Stimulated activated CD4-positive, alpha-beta T cell treated with anti-CD3 and anti-CD28 coated beads, TNF-alpha, amount 100 ng/mL, for 4 hours (primary cell): ENCODE results near the gene DMAC1.

Experiments used
- DNase-seq, 3 experiments: peaks; one replicate each; pipeline ENCODE4 v3.0.0-alpha.2; 2020; ENCODE audit warnings: low read depth in 3 of 3

Gene DMAC1

DNA sequence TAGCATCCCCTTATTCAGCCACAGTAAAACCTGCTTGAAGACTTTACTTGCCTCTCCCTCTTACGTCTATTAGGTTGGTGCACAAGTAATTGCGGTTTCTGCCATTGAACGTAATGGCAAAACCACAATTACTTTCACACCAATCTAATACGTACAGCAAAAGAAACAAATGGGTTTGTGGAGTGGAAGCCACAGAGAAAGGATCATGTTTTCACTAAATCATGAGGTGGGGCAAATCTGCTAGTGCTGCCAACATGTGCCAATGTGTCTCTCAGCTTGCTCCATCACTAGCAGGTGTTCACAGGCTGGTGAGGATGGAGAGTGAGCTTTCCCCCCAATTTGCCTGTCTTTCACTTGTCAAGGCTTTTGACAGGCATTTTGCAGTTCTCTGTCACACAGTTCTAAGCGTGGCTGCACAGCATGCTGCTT lies 15.9 kb downstream of the DMAC1 start:
- no peak for DNase-seq

DNA sequence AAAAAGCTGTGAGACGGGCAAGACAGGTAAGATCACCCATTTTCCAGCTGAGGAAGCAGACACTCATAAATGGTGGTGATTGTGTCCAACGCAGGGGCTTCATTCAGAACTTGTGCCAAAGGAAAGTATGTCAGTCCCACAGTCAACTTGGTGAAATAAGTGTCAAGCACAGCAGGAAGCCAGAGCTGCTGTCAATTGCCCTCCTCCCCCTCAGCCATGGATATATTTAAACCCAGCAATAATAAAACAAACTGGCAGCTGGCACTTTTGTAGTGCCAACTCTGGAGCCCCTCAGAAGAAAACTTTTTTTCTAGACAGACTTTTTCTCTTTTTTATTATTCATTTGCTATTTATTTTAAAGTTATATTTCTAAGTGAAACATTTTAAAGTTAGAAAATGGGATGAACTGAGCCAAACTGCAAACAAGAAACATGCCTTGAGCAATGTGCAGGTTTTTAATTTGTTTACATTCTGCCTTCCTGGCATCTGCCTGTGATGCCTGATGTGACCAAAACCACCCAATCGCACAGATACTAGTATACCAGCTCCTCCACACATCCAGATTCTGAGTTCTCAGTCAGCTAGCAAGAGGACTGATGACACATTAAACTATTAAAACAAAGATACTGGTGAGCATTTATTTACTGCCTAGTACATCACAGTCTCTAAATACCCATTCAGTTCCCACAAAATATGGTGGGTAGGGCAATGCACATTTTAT lies 17.0 kb downstream of the DMAC1 start:
- no peak for DNase-seq

DNA sequence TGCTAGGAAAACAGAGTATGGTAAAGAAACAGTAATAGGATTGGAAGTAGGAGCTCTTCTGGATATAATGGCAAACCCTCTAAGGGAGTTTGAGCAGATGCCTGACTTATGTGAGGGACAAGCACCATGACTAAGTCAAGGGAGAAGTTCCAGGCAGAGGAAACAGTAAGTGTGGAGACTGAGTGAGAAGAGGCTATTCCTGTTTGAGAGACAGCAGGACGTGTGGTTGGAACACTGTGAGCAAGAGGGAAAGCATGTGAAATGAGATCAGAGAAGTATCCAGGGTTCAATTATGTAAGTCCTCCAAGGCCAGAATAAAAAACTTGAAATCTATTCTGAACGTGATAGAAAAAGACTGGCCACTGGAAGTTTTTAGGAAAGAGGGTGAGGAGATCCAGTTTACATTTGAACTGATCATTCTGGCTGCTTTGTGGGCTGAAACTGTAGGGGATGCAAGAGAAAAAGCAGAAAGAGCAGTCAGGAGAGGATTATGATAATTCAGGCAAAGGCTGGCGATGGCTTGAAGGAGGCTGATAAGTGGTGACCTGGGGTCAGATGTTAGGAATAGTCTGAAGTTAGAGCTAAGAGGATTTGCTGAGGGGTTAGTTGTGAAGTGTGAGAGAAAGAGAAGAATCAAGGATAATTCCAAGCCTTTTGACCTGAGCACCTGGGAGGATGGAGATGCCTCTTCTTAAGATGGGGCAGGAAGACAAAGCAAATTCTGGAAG lies 19.2 kb downstream of the DMAC1 start:
- no peak for DNase-seq

DNA sequence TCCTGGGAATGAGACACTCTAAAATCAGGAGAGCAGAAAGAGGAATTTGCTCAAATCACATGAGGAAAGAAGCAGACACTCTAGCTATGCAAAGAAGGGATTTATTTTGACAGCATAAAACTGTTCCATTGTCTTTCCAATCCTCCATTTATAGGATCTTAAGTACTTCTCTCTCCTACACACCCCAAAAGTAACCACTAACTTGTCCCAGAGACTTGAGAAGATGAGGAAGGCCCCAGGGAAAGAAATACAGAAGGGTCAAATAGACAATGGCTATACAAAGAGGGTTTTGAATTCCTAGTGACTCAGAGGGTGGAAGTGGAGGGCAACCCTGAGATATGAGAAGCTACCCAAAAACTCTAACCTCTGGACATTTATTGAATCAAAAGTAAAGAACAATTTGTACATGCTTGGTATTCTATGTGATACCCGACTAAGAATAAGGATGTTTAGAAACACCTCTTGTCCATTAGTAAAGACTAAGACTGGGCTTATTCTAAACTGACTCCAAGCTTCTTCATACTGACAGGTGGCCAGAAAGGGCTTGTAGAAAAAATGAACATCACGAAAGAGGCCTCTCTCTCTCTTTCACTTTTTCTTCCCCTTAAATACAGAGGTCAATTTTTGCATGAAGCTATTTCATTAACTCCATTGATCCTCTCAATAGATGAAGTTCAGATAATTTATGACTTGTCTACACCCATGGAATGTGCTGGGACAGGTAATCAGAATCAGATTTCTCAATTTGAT lies 20.6 kb downstream of the DMAC1 start:
- DNase-seq = no peak

DNA sequence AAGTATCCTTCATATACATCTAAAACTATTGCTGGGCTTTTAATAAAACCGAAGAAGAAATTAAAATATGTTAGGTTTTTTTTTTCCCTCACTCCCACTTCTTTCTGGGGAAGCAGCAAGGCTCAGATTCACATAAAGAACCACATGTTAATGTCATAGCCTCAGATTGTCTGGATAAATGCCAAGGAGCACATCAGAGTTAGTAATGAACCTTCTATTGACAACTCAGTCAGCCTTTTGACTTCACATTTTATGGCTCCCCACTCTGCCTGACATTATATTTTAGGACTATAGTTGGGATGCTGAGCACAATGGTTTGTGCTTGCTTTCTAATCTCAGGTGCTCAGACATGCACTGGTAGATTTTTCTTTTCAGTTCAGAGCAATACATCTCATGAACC lies 21.8 kb downstream of the DMAC1 start:
- no peak for DNase-seq

DNA sequence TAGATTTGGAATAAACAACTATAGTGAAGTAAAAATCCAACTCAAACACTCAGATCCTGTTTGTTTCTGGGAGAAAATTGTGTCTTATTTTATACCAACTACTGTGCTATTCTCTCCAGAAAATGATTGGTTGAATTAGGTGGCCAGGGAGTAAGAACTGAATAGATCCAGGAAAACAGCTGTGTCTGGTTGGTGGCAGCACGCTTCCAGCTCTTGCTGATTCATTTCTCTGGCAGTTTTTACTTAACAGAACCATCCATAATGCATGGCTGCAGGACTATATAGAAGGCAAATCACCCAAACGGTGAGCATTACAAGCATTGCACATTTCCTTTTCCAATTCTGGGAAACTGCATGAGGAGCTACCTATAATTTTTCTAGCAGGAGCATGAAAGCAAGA lies 29.5 kb downstream of the DMAC1 start:
- DNase-seq = no peak

DNA sequence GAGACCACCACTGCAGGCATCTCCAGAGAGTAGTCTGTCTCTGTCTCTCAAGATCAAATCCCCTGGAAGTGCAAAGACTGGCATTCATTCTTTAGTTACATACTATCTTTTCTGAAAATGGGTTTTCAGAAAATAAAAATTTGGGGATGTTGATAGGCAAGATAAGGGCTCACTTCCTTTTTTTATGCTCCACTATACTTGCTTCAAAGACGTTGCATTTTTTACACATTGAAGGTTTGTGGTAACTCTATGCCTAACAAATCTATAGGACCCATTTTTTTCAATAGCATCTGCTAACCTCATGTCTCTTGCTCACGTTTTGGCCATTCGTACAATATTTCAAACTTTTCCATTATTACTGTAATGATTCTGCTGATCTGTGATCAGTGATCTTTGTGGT lies 37.0 kb downstream of the DMAC1 start:
- no peak for DNase-seq

DNA sequence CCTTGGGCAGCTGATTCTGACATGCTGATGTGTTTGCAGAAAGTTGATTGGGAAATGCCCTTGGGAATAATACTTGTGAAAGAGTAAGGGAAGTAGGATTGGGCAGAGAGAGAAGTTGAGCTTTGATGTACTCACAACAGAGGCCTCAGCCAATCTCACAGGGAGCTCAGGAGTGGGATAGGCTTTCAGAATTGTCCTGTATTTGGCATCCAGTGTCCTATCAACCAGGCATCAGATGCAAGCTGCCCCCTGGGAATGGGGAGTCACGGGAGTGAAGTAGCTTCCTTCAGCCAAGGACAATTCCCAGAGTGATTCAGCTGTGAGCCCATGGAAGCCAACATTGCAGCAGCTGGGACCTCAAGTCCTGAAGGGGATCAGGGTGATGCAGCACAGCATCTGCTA lies 39.6 kb downstream of the DMAC1 start:
- DNase-seq = no peak

DNA sequence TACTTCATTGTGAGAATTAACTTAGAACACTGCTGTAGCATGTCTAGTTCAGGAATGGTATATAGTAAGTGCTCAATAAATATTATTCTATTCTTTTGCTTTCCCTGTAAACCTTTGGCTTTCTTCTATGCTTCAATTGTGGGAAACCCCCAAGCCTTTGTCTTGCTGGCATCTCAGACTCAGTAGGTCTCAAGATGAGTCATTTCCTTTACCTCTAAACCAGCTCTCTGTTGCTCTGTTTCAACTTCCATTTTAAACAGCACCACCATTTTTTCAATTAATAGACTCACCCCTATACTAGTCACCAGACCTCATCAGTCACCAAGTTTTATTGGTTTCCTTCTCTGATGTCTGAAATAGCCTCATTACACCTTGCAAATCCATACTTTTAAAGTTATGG lies 43.5 kb downstream of the DMAC1 start:
- no peak for DNase-seq

DNA sequence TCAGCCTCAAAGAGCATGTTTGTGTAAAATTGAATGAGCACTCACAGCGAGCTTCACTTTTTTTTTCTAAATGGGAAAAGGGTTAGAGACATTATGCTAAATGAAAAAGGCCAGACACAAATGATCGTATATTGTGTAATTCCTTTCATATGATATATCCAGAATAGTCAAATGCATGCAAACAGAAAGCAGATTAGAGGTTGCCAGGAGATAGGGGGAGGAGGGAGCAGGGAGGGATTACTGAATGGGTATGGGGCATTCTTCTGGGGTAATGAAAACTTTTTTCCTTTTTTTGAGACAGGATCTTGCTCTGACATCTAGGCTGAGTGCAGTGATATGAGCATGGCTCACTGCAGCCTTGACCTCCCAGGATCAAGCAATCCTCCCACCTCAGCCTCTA lies 47.1 kb downstream of the DMAC1 start:
- no peak for DNase-seq
